Parathyroid adenoma (tissue), 2 donors: ENCODE measurements around the gene RFT1.
"Not testable (repeated sequence)": the region's sequence is repeated elsewhere in the genome, so short reads cannot be mapped to it uniquely, and the experiment has no call there.

ENCODE experiments used
- H2AFZ ChIP-seq: fragments of 300-600 bp; sonication (generic); one replicate; pipeline ENCODE4 v1.7.0; 2017; ENCODE audit warnings: antibody characterized with exemption, mild to moderate bottlenecking
- H3K27ac ChIP-seq: fragments of 300-600 bp; sonication (generic); one replicate; pipeline ENCODE4 v1.7.0; 2017
- H3K27me3 ChIP-seq: fragments of 300-600 bp; sonication (generic); one replicate; pipeline ENCODE4 v1.7.0; 2017; ENCODE audit warnings: low read length; ENCODE audit not compliant: control insufficient read depth, insufficient read depth
- H3K36me3 ChIP-seq: fragments of 300-600 bp; sonication (generic); one replicate; pipeline ENCODE4 v1.7.0; 2017; ENCODE audit warnings: low read length; ENCODE audit not compliant: control insufficient read depth, insufficient read depth
- H3K4me1 ChIP-seq: fragments of 300-600 bp; sonication (generic); one replicate; pipeline ENCODE4 v1.7.0; 2017; ENCODE audit warnings: control low read depth
- H3K4me2 ChIP-seq: fragments of 300-600 bp; sonication (generic); one replicate; pipeline ENCODE4 v1.7.0; 2017; ENCODE audit warnings: low read length
- H3K4me3 ChIP-seq: fragments of 300-600 bp; sonication (generic); one replicate; pipeline ENCODE4 v1.7.0; 2017; ENCODE audit warnings: low read depth, low read length
- H3K79me2 ChIP-seq: fragments of 300-600 bp; sonication (generic); one replicate; pipeline ENCODE4 v1.7.0; 2017; ENCODE audit warnings: control low read depth
- H3K9ac ChIP-seq: fragments of 300-600 bp; sonication (generic); one replicate; pipeline ENCODE4 v1.7.0; 2017; ENCODE audit warnings: mild to moderate bottlenecking
- H3K9me3 ChIP-seq: fragments of 300-600 bp; sonication (generic); one replicate; pipeline ENCODE4 v1.7.0; 2017; ENCODE audit warnings: low read length; ENCODE audit not compliant: control insufficient read depth
- CTCF ChIP-seq: fragments of 300-600 bp; sonication (generic); IDR thresholded peaks from one replicate; pipeline ENCODE4 v1.7.0; 2017; ENCODE audit warnings: antibody characterized with exemption, mild to moderate bottlenecking
- donor health status: primary hyperparathyroidism.

Gene RFT1

DNA sequence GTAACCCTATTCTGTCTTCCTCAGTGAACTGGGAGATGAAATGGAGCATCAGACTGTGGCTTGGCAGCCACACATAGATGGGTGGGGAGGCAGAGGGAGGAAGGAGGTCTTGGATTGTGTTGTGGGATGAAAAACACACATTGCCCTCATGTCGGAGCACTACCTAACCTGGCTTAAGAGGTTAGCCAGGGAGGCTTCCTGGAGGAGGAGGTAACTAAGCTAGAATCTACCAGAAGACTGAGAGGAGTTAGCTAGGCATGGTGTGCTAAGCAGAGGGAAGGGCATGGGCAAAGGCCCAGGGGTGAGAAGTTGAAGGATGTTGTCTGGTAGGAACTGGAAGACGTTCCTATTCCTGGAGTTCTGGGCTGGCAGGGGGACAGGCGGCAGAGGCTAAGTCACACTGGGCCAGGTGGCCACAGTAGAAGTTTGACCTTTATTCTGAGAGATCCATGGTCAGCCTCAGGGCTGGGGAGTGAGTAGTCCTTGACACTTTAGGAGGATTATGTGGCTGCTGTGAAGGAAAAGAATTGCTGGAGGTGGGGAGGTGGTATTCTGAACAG lies 23.1 kb upstream of the RFT1 start:
- Histone ChIP-seq H3K4me1 (peaks cover 42% of the 10 kb centered on the region), H3K9ac (no peak overlapping the region), H3K27me3 (no peaks in the 10 kb centered on the region), H3K9me3 (no peaks in the 10 kb centered on the region), H3K79me2 (peaks cover 9% of the 10 kb centered on the region), H2AFZ (peak overlapping the region; percentile 13), H3K4me3 (no peak overlapping the region), H3K4me2 (no peak overlapping the region), H3K36me3 (no peaks in the 10 kb centered on the region), H3K27ac (no peak overlapping the region)
- no peak for TF ChIP-seq CTCF

- no peak overlapping the region for H3K9ac ChIP-seq
- peaks cover 37% of the 10 kb centered on the region for H3K4me1 ChIP-seq
- no peak overlapping the region for H3K4me2 ChIP-seq
- H3K79me2 ChIP-seq: peaks cover 9% of the 10 kb centered on the region
- no peak overlapping the region for H3K27ac ChIP-seq
- H3K36me3 ChIP-seq: no peaks in the 10 kb centered on the region
- H3K9me3 ChIP-seq: no peaks in the 10 kb centered on the region
- H2AFZ ChIP-seq: no peak overlapping the region
- H3K4me3 ChIP-seq: no peak overlapping the region
- H3K27me3 ChIP-seq: no peaks in the 10 kb centered on the region
- TF ChIP-seq CTCF: no peak
These were observed 21.8 kb upstream of the RFT1 start for GRCh38 chr3:53151870-53152660.

- Histone ChIP-seq H3K27ac (no peak overlapping the region), H2AFZ (no peak overlapping the region), H3K9ac (no peak overlapping the region), H3K4me1 (peaks cover 33% of the 10 kb centered on the region), H3K36me3 (no peaks in the 10 kb centered on the region), H3K27me3 (no peaks in the 10 kb centered on the region), H3K9me3 (no peaks in the 10 kb centered on the region), H3K4me2 (no peak overlapping the region), H3K4me3 (no peak overlapping the region), H3K79me2 (peaks cover 9% of the 10 kb centered on the region)
- TF ChIP-seq CTCF: no peak
These were observed 21.2 kb upstream of the RFT1 start for GRCh38 chr3:53151465-53151864.

- H3K79me2 ChIP-seq, H3K9ac ChIP-seq, H3K4me3 ChIP-seq, H3K27ac ChIP-seq, H3K36me3 ChIP-seq, H3K27me3 ChIP-seq, H2AFZ ChIP-seq, H3K4me2 ChIP-seq, H3K9me3 ChIP-seq: not testable (repeated sequence)
- H3K4me1 ChIP-seq: peaks cover 33% of the 10 kb centered on the region
These were observed 20.8 kb upstream of the RFT1 start for GRCh38 chr3:53151086-53151438.

DNA sequence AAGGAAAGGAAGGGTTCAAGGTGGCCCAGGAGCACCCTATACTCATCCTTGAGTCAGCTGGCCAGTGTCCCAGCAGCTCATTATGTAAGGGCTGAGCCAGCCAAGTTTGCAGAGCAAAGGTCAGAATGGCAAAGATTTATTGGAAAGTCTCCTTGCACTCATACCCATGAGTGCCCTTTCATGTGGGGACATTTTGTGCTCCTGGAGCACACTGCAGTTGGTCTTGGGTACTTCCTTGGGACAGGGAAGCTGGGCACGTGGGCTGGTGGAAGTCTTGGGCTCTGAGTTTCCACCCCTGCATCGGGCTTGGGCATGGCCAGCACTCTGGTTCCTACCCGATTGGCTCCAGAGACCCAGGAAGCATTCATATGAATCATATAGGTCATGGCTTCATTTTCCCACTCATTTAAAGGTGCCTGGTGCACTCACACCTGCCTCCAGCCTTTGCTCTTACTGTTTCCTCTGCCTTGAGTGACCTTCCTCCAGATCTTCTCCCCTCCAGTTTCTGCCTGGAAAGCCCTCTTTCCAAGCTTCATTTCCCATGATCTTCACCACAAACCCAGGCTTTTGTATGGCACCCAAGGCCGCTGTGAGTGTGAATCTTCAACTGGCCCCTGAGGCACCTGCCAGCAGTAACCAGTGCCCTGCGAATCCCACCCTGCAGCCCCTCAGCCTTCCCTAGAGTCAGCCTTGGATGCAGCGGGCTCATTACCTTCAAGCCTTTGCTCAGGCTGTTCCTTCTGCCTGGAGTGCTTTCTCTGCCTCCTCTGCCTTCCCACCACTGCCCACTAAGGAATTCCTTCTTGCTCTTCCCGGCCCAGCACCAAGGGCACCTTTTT lies 20.2 kb upstream of the RFT1 start:
- Histone ChIP-seq H2AFZ (peak overlapping the region; percentile 30), H3K27ac (no peak overlapping the region), H3K4me1 (peaks cover 28% of the 10 kb centered on the region), H3K9ac (no peak overlapping the region), H3K9me3 (no peaks in the 10 kb centered on the region), H3K79me2 (peaks cover 9% of the 10 kb centered on the region), H3K27me3 (no peaks in the 10 kb centered on the region), H3K36me3 (no peaks in the 10 kb centered on the region), H3K4me3 (no peak overlapping the region), H3K4me2 (no peak overlapping the region)
- no peak for TF ChIP-seq CTCF
